HG03039 (cell line): ENCODE results near the gene POR.

Experiments used
- ATAC-seq: cut with Tn5 transposase; IDR thresholded peaks from one replicate; pipeline ENCODE4 v1.9.1; 2021; ENCODE audit warnings: mild to moderate bottlenecking, moderate library complexity; ENCODE audit not compliant: unreplicated experiment

The POR gene

GRCh38 chr7:75915416-75916156, 631 bp downstream of the POR start:
- ATAC-seq: no peak

GRCh38 chr7:75916259-75916658, 1.3 kb downstream of the POR start:
- ATAC-seq: no peak

DNA sequence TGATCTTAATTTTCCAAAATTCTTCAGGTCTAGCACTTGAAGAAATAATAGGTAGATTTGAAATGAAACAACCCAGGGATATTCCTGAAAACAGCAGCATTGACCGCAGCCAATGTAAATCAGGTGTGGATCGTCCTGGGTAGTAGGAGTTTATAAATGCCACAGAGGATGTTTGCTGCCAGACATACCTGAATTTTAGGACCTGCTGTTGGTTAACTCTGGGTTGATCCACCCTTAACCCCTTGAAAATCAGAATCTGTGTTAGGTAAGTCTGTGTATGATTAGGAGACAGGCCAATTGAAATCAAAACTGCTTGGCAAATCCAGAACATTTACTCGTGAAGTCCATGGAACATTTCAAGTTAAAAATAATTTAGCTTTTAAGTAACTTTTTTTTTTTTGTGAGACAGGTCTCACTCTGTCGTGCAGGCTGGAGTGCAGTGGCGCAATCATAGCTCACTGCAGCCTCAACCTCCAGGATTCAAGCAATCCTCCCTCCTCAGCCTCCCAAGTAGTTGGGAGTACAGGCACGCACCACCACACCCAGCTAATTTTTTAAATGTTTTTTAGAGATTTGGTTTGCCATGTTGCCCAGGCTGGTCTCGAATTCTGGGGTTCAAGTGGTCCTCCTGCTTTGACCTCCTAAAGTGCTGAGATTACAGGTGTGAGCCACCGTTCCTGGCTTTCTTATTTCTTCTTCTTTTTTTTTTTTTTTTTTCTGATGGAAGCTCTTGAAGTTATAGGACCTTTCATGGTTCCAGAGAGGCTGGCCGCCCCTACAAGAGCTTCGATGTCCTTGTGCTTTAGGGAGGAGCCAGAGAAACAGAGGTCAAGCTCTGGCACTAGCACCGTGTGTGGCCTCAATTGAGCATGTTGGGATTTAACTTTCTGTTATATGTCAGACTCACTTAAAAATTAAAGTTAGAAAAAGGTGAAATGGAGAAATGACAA, 2.0 kb downstream of the POR start:
- ATAC-seq: no peak

GRCh38 chr7:75920431-75921161, 5.6 kb downstream of the POR start:
- no peak for ATAC-seq

DNA sequence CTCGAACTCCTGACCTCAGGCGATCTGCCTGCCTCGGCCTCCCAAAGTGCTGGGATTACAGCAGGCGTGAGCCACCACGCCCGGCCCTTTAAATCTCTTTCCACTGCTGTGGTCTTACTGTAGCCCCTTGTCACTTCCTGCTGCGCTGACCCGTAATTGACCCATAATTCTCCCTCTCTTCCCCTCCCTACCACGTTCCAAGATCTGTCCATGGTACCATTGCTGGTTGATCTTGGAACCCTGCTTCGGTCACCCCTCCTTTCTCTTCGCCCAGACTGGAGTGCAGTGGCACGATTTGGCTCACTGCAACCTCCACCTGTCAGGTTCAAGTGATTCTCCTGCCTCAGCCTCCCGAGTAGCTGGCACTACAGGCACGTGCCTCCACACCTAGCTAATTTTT, 6.5 kb downstream of the POR start:
- ATAC-seq: no peak

DNA sequence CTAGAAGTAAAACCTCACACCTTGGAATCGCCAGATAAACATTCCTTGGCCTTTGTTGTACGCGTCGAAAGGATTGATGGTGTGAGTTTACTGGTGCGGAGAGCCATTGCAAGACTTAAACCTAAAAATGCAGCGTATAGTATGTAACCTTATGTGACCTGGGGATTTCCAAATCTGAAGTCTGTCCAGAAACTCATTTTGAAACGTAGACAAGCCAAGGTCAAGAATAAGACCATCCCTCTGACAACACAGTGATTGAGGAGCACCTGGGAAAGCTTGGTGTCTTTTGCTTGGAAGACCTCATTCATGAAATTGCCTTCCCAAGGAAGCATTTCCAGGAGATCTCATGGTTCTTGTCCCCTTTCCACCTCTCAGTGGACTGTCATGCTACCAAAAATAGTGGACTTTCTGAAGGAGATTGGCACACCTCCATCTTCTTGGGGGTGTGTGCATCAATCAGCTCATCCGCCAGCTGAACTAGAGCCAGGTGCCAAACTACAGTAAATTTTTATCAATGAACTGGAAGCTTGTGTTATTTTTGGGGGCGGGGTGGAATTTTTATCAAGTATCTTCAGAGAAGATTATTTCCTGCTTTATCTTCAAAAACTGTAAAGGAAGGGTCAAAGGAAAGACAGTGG, 8.1 kb downstream of the POR start:
- ATAC-seq: no peak

- no peak for ATAC-seq
These were observed 9.3 kb downstream of the POR start for GRCh38 chr7:75924256-75924655.

DNA sequence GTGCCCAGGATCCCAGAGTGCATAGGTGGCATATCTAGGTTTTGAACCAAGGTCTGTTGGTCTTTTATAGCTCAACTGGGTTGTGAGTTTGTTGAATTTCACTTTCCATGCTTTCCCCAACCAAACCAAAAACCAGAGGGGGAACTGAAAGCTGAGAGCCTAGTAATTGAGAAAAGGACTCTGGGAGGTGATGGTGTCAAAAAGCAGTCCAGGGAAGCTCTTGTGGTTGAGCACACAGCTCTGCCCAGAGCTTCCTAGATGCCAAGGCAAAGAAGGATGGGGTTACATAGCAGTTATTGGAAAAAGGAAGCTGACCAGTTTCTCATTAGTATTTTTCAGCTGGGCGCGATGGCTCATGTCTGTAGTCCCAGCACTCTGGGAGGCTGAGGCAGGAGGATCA, 9.9 kb downstream of the POR start:
- ATAC-seq: no peak

DNA sequence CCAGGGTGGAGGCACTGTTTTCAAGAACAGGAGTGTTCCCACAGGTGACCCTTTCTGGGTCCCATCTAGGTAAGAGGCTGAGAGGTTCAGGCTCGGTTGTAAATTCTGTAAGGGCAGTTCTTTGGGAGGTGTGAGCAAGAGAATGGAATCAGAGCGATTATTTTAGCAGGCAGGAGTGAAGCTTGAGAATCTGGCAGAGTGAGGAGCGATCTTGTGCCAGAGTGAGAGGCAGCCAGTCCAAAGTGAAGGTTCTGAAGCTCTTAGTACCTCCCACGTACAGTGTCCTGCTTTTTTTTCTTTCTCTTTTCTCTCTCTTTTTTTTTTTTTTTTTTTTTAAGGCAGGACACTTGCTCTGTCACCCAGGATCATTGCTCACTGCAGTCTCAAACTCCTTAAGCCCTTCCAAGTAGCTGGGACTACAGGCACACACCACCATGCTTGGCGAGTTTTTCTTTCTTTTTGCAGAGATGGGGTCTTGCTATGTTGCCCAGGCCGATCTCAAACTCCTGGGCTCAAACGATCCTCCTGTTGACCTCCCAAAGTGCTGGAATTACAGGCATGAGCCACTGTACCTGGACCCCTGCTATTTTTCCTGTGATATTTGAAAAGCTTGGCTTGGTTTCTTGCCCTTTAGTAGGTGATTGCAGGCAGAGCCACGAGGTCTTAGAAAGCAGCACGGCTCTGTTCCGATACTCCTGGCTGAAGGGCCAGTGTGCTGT, 10.9 kb downstream of the POR start:
- ATAC-seq: no peak

GRCh38 chr7:75928568-75928914, 13.6 kb downstream of the POR start:
- ATAC-seq: no peak

GRCh38 chr7:75931680-75932079, 16.7 kb downstream of the POR start:
- ATAC-seq: no peak

DNA sequence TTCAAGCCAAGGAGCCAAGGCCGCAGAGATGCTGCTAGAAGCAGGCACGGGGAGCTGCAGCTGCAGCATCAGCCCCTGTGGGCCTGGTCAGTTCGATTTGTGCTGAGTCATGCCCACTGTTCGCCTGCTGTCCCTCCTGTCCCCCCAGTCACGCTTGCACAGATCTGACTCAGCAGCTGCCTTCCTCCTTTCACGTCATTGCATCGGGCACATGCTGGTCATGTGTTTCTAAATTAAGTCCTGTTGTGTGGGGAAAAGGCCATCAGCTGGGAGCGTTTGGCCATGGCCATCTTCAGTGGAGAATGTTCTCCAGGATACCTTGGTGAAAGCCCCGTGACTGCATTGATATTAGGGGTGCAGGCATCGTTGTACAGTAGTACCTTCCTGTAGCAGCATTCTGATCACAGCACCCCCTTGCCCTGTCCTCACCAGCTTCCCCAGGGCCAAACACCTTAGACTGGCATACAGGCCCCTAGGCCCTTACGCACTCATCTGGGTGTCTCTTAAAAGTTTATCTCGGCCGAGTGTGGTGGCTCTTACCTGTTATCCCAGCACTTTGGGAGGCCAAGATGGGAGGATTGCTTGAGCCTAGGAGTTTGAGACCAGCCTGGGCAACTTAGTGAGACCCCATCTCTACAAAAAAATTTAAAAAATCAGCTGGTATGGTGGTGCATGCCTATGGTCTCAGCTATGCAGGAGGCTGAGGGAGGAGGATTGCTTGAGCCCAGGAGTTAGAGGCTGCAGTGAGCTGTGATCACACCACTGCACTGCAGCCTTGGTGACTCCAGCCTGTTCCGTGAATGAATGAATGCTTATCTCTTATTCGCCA, 23.2 kb downstream of the POR start:
- ATAC-seq: no peak

DNA sequence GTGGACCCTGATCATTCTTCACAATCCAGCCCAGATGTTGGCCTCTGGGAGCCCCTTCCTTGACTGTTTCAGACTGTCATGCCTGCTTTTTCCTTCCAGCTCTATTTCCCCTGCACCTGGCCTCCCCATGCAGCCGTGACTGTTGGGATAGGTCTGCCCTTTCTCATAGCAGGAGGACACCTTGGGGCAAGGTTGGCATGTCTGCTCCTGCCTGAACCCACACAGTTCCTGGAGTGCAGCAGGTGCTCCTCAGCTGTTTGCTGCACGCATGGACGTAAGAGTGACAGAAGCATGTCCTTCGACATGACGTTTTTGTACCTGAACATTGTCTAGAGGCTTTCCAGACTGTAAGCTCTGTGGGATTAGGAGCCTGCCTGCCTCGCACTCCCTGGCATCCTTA, 24.0 kb downstream of the POR start:
- ATAC-seq: no peak

GRCh38 chr7:75943864-75944263, 28.9 kb downstream of the POR start:
- no peak for ATAC-seq

DNA sequence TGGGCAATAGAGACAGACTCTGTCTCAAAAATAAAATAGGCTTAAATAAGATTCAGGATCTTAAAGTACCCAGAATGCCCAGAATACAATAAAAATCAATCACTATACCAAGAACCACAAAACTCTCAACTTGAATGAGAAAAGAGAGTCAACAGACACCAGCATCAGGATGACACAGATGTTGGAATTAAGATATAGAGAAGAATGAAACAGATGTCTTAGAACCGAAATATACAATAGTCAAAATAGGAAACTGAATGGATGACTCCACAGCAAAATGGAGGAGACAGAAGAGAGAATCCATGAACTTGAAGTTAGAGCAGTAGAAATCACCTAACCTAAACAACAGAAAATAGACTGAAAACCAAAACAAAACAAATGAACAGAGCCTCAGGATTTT, 29.6 kb downstream of the POR start:
- ATAC-seq: no peak

DNA sequence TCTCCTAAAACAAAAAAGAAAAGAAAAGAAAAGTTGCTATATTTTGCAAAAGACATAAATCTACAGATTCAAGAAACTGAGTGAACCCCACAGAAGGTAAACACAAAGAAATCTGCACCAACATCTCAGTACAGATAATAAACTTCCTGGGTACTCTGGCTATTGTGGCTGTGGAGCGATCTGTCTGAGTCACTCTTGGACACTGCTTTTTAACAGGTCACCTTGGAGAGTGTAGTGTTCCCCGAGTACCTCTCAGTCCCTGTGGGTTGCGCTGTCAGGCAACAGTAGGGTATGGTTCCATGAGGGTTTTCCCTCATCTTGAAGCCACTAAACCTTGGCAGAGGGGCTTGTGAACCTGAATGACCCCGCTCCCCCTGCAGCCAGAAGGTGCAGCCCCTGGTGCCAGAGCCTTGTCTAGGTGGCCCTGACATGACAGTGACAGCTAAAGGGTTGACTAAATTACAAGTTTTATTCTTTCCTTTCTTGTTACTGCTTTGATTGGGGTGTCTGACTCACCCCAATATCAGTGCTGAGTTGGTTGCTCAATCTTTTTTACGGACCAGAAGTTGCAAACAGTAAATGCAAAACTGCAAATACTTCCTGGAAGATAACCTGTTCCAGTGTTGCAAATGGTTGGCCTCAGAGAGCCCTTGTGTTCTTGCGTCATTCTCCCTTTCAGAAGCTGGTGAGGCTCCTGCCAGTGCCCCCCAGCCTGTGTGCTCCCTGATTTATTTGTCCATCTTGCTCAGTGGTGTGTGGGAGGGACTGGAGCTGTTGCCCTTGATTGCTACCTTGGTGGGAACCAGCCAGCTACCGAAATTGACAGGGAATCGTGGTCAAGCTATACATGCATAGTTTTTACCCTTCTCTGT, 30.6 kb downstream of the POR start:
- ATAC-seq: no peak

DNA sequence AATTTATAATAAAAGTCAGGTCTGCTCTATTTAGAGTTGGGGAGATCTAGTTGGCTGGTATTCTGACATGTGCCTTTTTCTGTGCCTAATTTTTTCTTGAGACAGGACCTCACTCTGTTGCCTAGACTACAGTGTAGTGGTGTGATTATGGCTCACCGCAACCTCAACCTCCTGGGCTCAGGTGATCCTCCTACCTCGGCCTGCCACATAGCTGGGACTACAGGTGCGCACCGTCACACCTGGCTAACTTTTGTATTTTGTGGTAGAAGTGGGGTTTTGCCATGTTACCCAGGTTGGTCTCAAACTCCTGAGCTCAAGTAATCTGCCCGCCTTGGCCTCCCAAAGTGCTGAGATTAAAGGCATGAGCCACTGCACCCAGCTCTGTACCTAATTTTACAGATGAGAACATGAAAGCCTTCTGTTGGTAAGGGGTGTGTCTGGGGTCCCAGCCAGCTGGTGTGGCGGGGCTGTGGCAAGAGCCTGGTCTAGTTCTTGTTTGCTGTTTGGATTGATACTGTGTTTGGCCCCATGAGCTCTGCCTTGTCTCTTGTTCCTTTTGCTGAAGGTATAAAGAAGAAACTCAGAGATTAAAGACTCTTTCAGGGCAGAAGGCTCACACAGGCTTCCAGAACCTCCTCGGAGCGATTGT, 31.4 kb downstream of the POR start:
- no peak for ATAC-seq

- no peak for ATAC-seq
These were observed 33.2 kb downstream of the POR start for GRCh38 chr7:75948179-75948578.
